Ovary (tissue), 9 donors: ENCODE results near the gene SUMO4. TPM values are rescaled to one million over a fixed set of nuclear protein-coding genes. Genes with fewer than 3 reads are reported as not detected.

Source experiments
- DNase-seq, 5 donors: peaks; one replicate each; pipeline ENCODE4 v3.0.0-alpha.2; 2019 to 2020
- H3K27ac ChIP-seq, 2 donors: fragments of 200-600 bp; one replicate each; pipeline versions ENCODE4 v1.5.1 to v1.8.0; 2019 to 2022
- H3K27me3 ChIP-seq: fragments of 200-600 bp; one replicate; pipeline ENCODE4 v1.8.0; 2022
- H3K36me3 ChIP-seq: fragments of 200-600 bp; sonication (generic); one replicate; pipeline ENCODE4 v1.5.1; 2019
- H3K4me1 ChIP-seq: one replicate; pipeline ENCODE4 v1.8.1; 2013; ENCODE audit warnings: mild to moderate bottlenecking, moderate library complexity; ENCODE audit not compliant: insufficient read depth
- H3K4me3 ChIP-seq: fragments of 200-600 bp; sonication (generic); one replicate; pipeline ENCODE4 v1.5.1; 2017
- H3K9me3 ChIP-seq, 2 donors: fragments of 200-600 bp in 1 of 2; sonication (generic) in 1 of 2; one replicate each; pipeline versions ENCODE4 v1.5.1 to v1.8.1; 2013 to 2019; ENCODE audit warnings: mild to moderate bottlenecking in 1 of 2, moderate library complexity in 1 of 2
- CTCF ChIP-seq, 3 donors: fragments of 450-650 bp in 2 of 3; fragments of 200-600 bp in 1 of 3; IDR thresholded peaks; one replicate each; pipeline versions ENCODE4 v1.5.1 to v1.8.0; 2016 to 2022; ENCODE audit warnings: antibody characterized with exemption in 3 of 3, mild to moderate bottlenecking in 1 of 3
- EP300 ChIP-seq: sonication (generic); formaldehyde crosslinking; IDR thresholded peaks from one replicate; pipeline ENCODE4 v1.6.1; 2017; ENCODE audit warnings: antibody characterized with exemption
- POLR2A ChIP-seq: fragments of 450-650 bp; IDR thresholded peaks from one replicate; pipeline ENCODE4 v1.6.1; 2017; ENCODE audit warnings: antibody characterized with exemption, mild to moderate bottlenecking, moderate library complexity
- WGBS, 3 donors: extraction: QIAGEN DNeasy Blood & Tissue Kit in 1 of 3; methylation state at CpG; one replicate each; pipeline versions ENCODE4 v1.1.5 to v1.1.7; 2013 to 2017; 5-methylcytosine and 5-hydroxymethylcytosine counted together
- intact Hi-C, 4 donors: fragments of 100-400 bp; cut with DNase I; formaldehyde crosslinking; loops; one replicate each; pipeline versions ENCODE4 v1.11.0 to v1.15.1; 2022 to 2023
- polyA plus RNA-seq, 2 donors: library from polyadenylated mRNA; stranded (reverse); fragments of 200-250 nt in 1 of 2; fragments of 350-450 nt in 1 of 2; fragmentation: Illumina TruSeq in 1 of 2; extraction: RNeasy Lipid Tissue Mini Kit (QIAGEN cat#74804) in 1 of 2; gene quantifications; one replicate each; pipeline ENCODE4 v1.2.3, GENCODE V29; 2013 to 2014
- total RNA-seq, 7 donors: library from RNA; depleted of rRNA in 2 of 7; stranded (reverse); fragments of >200 nt in 2 of 7; fragmentation: NEBNext Ultra II Directional in 3 of 7; extraction: Animal tissue kit (Norgen Biotek cat#: 25700) in 3 of 7; gene quantifications; one replicate each; pipeline versions ENCODE4 v1.1.0 to v1.2.4, GENCODE V29; 2016 to 2023
- donor health status: DM: no; HTN: no; CAD: no; lungs with moderate emphysema.
- donor health status: DM: no; HTN: no; CAD: no.
- donor health status: Bipolar disorder and iron deficiency.
- donor health status: DM: yes; HTN: yes; CAD: no.
- donor health status: DM: no; HTN: no; CAD: no.
- donor health status: DM: yes; HTN: yes; CAD: no.

The SUMO4 gene
- total and polyA plus RNA-seq, 9 donors: 0.11 to 5.0 (median 2.7) TPM

GRCh38 chr6:149422581-149422980 is 22.5 kb downstream of the SUMO4 start:
- Histone ChIP-seq H3K27ac (no peak overlapping the region), H3K36me3 (no peaks in the 10 kb centered on the region), H3K4me1 (peaks cover 3% of the 10 kb centered on the region), H3K27me3 (no peaks in the 10 kb centered on the region), H3K4me3 (no peak overlapping the region), H3K9me3 (no peaks in the 10 kb centered on the region)
- no peak for DNase-seq
- intact Hi-C loops: loop anchor here in 1 of 4 donors (10.0 kb wide), 1 partner anchor 388 kb away; no protein-coding TSS in a partner anchor
- TF ChIP-seq POLR2A (no peak), CTCF (IDR thresholded peaks at IDR 0.05) (no peak), EP300 (no peak)
- WGBS, 3 donors: 88 to 93% (median 90%) methylated on average over 4 of the region's 4 CpGs

GRCh38 chr6:149423964-149424440 is 23.9 kb downstream of the SUMO4 start:
- intact Hi-C loops: loop anchor here in 1 of 4 donors (10.0 kb wide), 1 partner anchor 389 kb away; no protein-coding TSS in a partner anchor
- TF ChIP-seq EP300: no peak
- Histone ChIP-seq H3K4me1 (peaks cover 3% of the 10 kb centered on the region), H3K27ac (no peak overlapping the region), H3K9me3 (no peaks in the 10 kb centered on the region), H3K36me3 (no peaks in the 10 kb centered on the region), H3K4me3 (no peak overlapping the region), H3K27me3 (no peaks in the 10 kb centered on the region)
- DNase-seq: no peak
- WGBS, 3 donors: 53 to 66% (median 59%) methylated on average over 7 of the region's 7 CpGs

- TF ChIP-seq EP300 (no peak), POLR2A (no peak), CTCF (IDR thresholded peaks at IDR 0.05) (no peak)
- peaks cover 3% of the 10 kb centered on the region for H3K4me1 ChIP-seq
- no peaks in the 10 kb centered on the region for H3K36me3 ChIP-seq
- no peaks in the 10 kb centered on the region for H3K9me3 ChIP-seq
- H3K27me3 ChIP-seq: no peaks in the 10 kb centered on the region
- intact Hi-C loops: loop anchor here in 3 of 4 donors (5.0 to 10.0 kb wide), 4 partner anchors 333 to 393 kb away; no protein-coding TSS in a partner anchor
- 89 to 95% (median 92%) methylated on average over 8 of the region's 8 CpGs for WGBS, 3 donors
- no peak overlapping the region for H3K4me3 ChIP-seq
- H3K27ac ChIP-seq: no peak overlapping the region
- no peak for DNase-seq
Observed at GRCh38 chr6:149425224-149425623, 25.2 kb downstream of the SUMO4 start.

GRCh38 chr6:149425754-149426153 is 25.7 kb downstream of the SUMO4 start:
- no peaks in the 10 kb centered on the region for H3K9me3 ChIP-seq
- no peaks in the 10 kb centered on the region for H3K36me3 ChIP-seq
- WGBS, 3 donors: 93 to 97% (median 97%) methylated on average over 5 of the region's 5 CpGs
- intact Hi-C loops: loop anchor here in 3 of 4 donors (5.0 to 10.0 kb wide), 4 partner anchors 333 to 393 kb away; no protein-coding TSS in a partner anchor
- H3K4me3 ChIP-seq: no peak overlapping the region
- no peak overlapping the region for H3K27ac ChIP-seq
- DNase-seq: no peak
- no peak for TF ChIP-seq POLR2A
- no peak for TF ChIP-seq EP300
- no peak for TF ChIP-seq CTCF (IDR thresholded peaks at IDR 0.05)
- no peaks in the 10 kb centered on the region for H3K27me3 ChIP-seq
- peaks cover 3% of the 10 kb centered on the region for H3K4me1 ChIP-seq

GRCh38 chr6:149428606-149429005 is 28.5 kb downstream of the SUMO4 start:
- TF ChIP-seq POLR2A: no peak
- no peak for TF ChIP-seq CTCF (IDR thresholded peaks at IDR 0.05)
- no peak for TF ChIP-seq EP300
- DNase-seq: no peak
- Histone ChIP-seq H3K27ac (no peak overlapping the region), H3K4me1 (peaks cover 5% of the 10 kb centered on the region), H3K9me3 (no peaks in the 10 kb centered on the region), H3K27me3 (no peaks in the 10 kb centered on the region), H3K4me3 (no peak overlapping the region), H3K36me3 (no peaks in the 10 kb centered on the region)
- intact Hi-C loops: loop anchor here in 3 of 4 donors (5.0 to 10.0 kb wide), 4 partner anchors 336 to 396 kb away; no protein-coding TSS in a partner anchor
- WGBS, 3 donors: 94 to 98% (median 96%) methylated on average over 3 to 4 of the region's 4 CpGs
